Smooth muscle cell (in vitro differentiated cells): Measurements from ENCODE around the gene TYMP. TPM values are rescaled to one million over a fixed set of nuclear protein-coding genes. Genes with fewer than 3 reads are reported as not detected.

Source experiments
- DNase-seq: peaks from one replicate; lab custom pipeline; 2025; ENCODE audit not compliant: unreplicated experiment; lab: John Stamatoyannopoulos, UW
- H2AFZ ChIP-seq: fragments of 200-600 bp; sonication (generic); 2 replicates; pipeline ENCODE4 v1.6.0; 2016; ENCODE audit warnings: antibody characterized with exemption, low read depth, mild to moderate bottlenecking
- H3F3A ChIP-seq: fragments of 200-600 bp; sonication (generic); 2 replicates; pipeline ENCODE4 v1.6.0; 2017; ENCODE audit warnings: antibody characterized with exemption, low read depth
- H3K27ac ChIP-seq: fragments of 200-600 bp; sonication (generic); 2 replicates; pipeline ENCODE4 v1.5.1; 2016; ENCODE audit warnings: low read depth, mild to moderate bottlenecking
- H3K27me3 ChIP-seq: fragments of 200-600 bp; sonication (generic); 2 replicates; pipeline ENCODE4 v1.6.1; 2016; ENCODE audit warnings: low read depth, mild to moderate bottlenecking
- H3K36me3 ChIP-seq: fragments of 200-600 bp; sonication (generic); 2 replicates; pipeline ENCODE4 v1.5.1; 2016; ENCODE audit warnings: low read depth
- H3K4me1 ChIP-seq: fragments of 200-600 bp; sonication (generic); 2 replicates; pipeline ENCODE4 v1.5.1; 2016; ENCODE audit warnings: low read depth
- H3K4me2 ChIP-seq: fragments of 200-600 bp; sonication (generic); 2 replicates; pipeline ENCODE4 v1.6.0; 2016; ENCODE audit warnings: mild to moderate bottlenecking
- H3K4me3 ChIP-seq: fragments of 200-600 bp; sonication (generic); 2 replicates; pipeline ENCODE4 v1.5.1; 2016; ENCODE audit warnings: mild to moderate bottlenecking
- H3K79me2 ChIP-seq: fragments of 200-600 bp; sonication (generic); 2 replicates; pipeline ENCODE4 v1.6.0; 2016; ENCODE audit warnings: low read depth, mild to moderate bottlenecking
- H3K9ac ChIP-seq: fragments of 200-600 bp; sonication (generic); 2 replicates; pipeline ENCODE4 v1.6.0; 2016; ENCODE audit warnings: low read depth
- H3K9me3 ChIP-seq: fragments of 200-600 bp; sonication (generic); replicated peaks from 2 replicates; pipeline ENCODE4 v1.5.1; 2016; ENCODE audit warnings: low read depth
- H4K20me1 ChIP-seq: fragments of 200-600 bp; sonication (generic); 2 replicates; pipeline ENCODE4 v1.6.0; 2016; ENCODE audit warnings: low read depth
- WGBS: methylation state at CpG from one replicate; pipeline ENCODE4 v1.1.7; 2016; ENCODE audit warnings: low lambda C conversion rate; 5-methylcytosine and 5-hydroxymethylcytosine counted together
- polyA plus RNA-seq: library from polyadenylated mRNA; unstranded; fragments of >200 nt; fragmentation: Nextera tagmentation; extraction: Ambion mirVana; gene quantifications from 2 replicates; pipeline ENCODE4 v1.2.1, GENCODE V29; 2016
- total RNA-seq: library from RNA; depleted of rRNA; stranded (reverse); fragments of >200 nt; gene quantifications from 2 replicates; pipeline ENCODE4 v1.2.3, GENCODE V29; 2014
- TF ChIP-seq, protein P1 (sequence below): fragments of 200-600 bp; sonication (generic); IDR thresholded peaks from 2 replicates; pipeline ENCODE4 v1.5.1; 2017; ENCODE audit warnings: borderline replicate concordance, mild to moderate bottlenecking, antibody characterized with exemption; ENCODE audit not compliant: insufficient read depth, poor library complexity, severe bottlenecking

The TYMP gene
- 85.8 and 87.4 TPM in 2 replicates for total RNA-seq
- 263 and 287 TPM in 2 replicates for polyA plus RNA-seq

DNA sequence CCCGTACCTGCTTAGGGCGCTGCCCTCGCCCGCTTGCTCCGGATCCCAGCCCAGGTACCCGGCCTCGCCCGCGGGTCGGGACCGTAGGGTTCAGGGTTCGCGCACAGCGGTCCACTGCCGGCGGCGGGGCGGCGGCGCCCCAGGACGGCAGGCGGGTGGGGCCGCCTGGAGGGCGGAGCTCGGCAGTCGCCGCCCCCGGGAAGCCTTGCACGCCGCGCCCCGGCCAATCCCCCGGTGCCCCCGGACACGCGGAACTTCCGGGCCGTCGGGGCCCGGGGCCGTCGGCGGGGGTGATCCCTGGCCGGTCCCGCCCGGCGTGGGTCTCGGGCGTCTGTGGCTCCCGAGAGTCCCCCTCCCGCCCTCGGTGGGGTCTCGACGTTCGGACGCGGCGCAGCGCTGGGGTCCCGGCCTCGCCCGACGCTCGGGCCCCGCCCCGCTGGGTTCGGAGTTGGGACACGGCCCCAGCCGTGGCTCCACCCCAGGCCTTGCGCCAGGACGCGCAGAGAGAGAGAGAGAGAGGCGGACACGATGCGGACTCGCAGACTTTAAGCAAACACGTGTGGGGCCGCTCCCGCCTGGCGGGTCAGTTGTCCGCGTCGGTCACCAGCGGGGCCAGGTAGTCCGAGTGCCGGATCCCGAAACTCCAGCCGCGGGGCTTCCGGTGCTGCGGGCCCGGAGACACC lies at the start of gene TYMP:
TYMP (minus strand) TSS at position 116 of the 683 bp plus-strand sequence. CDS start 303 bp downstream, outside the sequence.
- H3K27me3 ChIP-seq: no peaks in the 10 kb centered on the region
- peaks cover 15% of the 10 kb centered on the region for H4K20me1 ChIP-seq
- H3F3A ChIP-seq: peaks cover 54% of the 10 kb centered on the region
- H3K4me1 ChIP-seq: peaks cover 23% of the 10 kb centered on the region
- no peaks in the 10 kb centered on the region for H3K36me3 ChIP-seq
- TF ChIP-seq, protein P1, sequence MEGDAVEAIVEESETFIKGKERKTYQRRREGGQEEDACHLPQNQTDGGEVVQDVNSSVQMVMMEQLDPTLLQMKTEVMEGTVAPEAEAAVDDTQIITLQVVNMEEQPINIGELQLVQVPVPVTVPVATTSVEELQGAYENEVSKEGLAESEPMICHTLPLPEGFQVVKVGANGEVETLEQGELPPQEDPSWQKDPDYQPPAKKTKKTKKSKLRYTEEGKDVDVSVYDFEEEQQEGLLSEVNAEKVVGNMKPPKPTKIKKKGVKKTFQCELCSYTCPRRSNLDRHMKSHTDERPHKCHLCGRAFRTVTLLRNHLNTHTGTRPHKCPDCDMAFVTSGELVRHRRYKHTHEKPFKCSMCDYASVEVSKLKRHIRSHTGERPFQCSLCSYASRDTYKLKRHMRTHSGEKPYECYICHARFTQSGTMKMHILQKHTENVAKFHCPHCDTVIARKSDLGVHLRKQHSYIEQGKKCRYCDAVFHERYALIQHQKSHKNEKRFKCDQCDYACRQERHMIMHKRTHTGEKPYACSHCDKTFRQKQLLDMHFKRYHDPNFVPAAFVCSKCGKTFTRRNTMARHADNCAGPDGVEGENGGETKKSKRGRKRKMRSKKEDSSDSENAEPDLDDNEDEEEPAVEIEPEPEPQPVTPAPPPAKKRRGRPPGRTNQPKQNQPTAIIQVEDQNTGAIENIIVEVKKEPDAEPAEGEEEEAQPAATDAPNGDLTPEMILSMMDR: no peak
- peak within 1 kb of the TSS; percentile 69 for H3K4me3 ChIP-seq
- 3% methylated on average over 37 of the region's 92 CpGs for WGBS
- no peaks in the 10 kb centered on the region for H3K79me2 ChIP-seq
- peak within 1 kb of the TSS; percentile 81 for H3K9ac ChIP-seq
- DNase-seq: peak; percentile 76
- H3K9me3 ChIP-seq: no peaks in the 10 kb centered on the region
- peak within 1 kb of the TSS; percentile 98 for H3K4me2 ChIP-seq
- peak within 1 kb of the TSS; percentile 97 for H3K27ac ChIP-seq
- H2AFZ ChIP-seq: no peak within 1 kb of the TSS

DNA sequence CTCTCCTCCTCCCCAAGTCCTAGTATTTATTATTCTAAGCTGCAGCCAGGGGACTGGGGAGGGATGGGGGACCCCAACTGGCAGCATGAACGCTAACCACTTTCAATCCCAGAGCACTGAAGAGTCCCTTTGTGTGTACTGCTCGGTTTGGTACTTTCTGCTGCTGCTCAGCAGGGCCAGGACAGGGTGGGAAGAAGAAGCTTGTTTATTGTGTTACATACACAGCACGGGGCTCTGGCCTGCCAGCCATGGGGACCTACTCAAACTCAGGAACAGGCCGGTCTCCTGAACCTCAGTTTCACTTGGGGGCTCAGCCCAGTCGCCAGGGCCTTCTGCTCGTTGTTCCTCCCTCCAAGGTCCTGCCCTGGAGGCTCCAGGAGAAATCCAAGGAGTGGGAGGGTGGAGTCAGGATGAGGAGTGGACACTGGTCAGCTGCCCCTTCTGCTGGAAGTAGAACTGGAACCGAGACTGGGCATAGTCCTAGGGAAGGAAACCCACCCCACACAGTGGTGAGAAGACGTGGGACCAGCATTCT lies 49.0 kb upstream of the TYMP start:
- H3K4me2 ChIP-seq: no peak overlapping the region
- 96% methylated on average over 8 of the region's 8 CpGs for WGBS

GRCh38 chr22:50577987-50578775 lies 48.4 kb upstream of the TYMP start, which contains the start of gene CPT1B:
CPT1B (minus strand) TSS chr22:50578427; CDS start chr22:50577915, 512 bp downstream.
- Histone ChIP-seq H3K27me3 (no peaks in the 10 kb centered on the region), H2AFZ (no peak within 1 kb of the TSS), H3K9ac (no peak within 1 kb of the TSS), H3K79me2 (peaks cover 10% of the 10 kb centered on the region), H3K9me3 (no peaks in the 10 kb centered on the region), H4K20me1 (no peaks in the 10 kb centered on the region), H3K4me1 (peaks cover 6% of the 10 kb centered on the region), H3K4me3 (no peak within 1 kb of the TSS), H3K36me3 (no peaks in the 10 kb centered on the region), H3K27ac (no peak within 1 kb of the TSS), H3F3A (no peaks in the 10 kb centered on the region), H3K4me2 (no peak within 1 kb of the TSS)
- DNase-seq: no peak
- 90% methylated on average over 41 of the region's 63 CpGs for WGBS
- TF ChIP-seq, protein P1: no peak

More for the DNA sequence above, 49.0 kb upstream of the TYMP start:
- H3K79me2 ChIP-seq: peaks cover 13% of the 10 kb centered on the region
- no peaks in the 10 kb centered on the region for H3K9me3 ChIP-seq
- H3K9ac ChIP-seq: no peak overlapping the region
- H3K27me3 ChIP-seq: no peaks in the 10 kb centered on the region
- no peaks in the 10 kb centered on the region for H3K36me3 ChIP-seq
- no peaks in the 10 kb centered on the region for H4K20me1 ChIP-seq
- H3F3A ChIP-seq: no peaks in the 10 kb centered on the region
- no peak overlapping the region for H2AFZ ChIP-seq
- peaks cover 6% of the 10 kb centered on the region for H3K4me1 ChIP-seq
- TF ChIP-seq, protein P1: no peak
- H3K4me3 ChIP-seq: no peak overlapping the region
- no peak for DNase-seq
- no peak overlapping the region for H3K27ac ChIP-seq
